Measurements from ENCODE around the gene ZNF771.

DNA sequence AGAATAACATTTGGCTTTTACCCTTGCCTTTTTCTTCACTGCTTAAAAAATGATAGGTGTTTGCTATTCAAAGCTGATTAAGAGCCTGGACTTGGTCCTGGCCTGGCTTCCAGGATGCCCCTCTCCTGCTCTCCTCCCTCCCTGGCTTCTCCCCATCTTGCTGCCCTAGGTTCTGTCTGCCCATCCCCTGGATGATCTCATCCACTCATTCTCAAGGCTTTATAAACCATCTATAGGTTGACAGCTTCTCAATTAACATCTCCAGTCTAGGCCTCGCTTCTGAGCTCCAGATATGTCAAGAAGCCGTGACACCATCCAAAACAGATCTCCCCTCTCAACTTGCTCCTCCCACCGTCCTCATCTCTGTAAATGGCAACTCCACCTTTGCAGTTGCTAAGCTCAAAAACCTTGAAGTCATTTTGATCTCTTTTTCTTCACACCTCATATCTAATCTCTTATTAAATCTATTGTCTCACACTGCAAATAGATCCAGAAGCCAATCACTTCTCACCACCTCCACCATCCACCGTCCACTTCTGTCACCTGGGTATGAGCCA, 8.7 kb downstream of the ZNF771 start:
- TF ChIP-seq, protein P1, sequence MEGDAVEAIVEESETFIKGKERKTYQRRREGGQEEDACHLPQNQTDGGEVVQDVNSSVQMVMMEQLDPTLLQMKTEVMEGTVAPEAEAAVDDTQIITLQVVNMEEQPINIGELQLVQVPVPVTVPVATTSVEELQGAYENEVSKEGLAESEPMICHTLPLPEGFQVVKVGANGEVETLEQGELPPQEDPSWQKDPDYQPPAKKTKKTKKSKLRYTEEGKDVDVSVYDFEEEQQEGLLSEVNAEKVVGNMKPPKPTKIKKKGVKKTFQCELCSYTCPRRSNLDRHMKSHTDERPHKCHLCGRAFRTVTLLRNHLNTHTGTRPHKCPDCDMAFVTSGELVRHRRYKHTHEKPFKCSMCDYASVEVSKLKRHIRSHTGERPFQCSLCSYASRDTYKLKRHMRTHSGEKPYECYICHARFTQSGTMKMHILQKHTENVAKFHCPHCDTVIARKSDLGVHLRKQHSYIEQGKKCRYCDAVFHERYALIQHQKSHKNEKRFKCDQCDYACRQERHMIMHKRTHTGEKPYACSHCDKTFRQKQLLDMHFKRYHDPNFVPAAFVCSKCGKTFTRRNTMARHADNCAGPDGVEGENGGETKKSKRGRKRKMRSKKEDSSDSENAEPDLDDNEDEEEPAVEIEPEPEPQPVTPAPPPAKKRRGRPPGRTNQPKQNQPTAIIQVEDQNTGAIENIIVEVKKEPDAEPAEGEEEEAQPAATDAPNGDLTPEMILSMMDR (IDR thresholded peaks at IDR 0.05): no peak
- TF ChIP-seq JUNB (IDR thresholded peaks at IDR 0.05) (no peak), ZFP36 (IDR thresholded peaks at IDR 0.05; ENCODE audit: borderline replicate concordance, partially characterized antibody) (no peak), EP300 (IDR thresholded peaks at IDR 0.05) (no peak), RAD21 (conservative IDR thresholded peaks at IDR 0.05 in 1 of 2, IDR thresholded peaks at IDR 0.05 in 1 of 2) (no peak), MAFK (IDR thresholded peaks at IDR 0.05; ENCODE audit: partially characterized antibody) (no peak)
- TF ChIP-seq, protein P2, sequence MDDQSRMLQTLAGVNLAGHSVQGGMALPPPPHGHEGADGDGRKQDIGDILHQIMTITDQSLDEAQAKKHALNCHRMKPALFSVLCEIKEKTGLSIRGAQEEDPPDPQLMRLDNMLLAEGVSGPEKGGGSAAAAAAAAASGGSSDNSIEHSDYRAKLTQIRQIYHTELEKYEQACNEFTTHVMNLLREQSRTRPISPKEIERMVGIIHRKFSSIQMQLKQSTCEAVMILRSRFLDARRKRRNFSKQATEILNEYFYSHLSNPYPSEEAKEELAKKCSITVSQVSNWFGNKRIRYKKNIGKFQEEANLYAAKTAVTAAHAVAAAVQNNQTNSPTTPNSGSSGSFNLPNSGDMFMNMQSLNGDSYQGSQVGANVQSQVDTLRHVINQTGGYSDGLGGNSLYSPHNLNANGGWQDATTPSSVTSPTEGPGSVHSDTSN (IDR thresholded peaks at IDR 0.05): no peak
- TF ChIP-seq, protein P3, sequence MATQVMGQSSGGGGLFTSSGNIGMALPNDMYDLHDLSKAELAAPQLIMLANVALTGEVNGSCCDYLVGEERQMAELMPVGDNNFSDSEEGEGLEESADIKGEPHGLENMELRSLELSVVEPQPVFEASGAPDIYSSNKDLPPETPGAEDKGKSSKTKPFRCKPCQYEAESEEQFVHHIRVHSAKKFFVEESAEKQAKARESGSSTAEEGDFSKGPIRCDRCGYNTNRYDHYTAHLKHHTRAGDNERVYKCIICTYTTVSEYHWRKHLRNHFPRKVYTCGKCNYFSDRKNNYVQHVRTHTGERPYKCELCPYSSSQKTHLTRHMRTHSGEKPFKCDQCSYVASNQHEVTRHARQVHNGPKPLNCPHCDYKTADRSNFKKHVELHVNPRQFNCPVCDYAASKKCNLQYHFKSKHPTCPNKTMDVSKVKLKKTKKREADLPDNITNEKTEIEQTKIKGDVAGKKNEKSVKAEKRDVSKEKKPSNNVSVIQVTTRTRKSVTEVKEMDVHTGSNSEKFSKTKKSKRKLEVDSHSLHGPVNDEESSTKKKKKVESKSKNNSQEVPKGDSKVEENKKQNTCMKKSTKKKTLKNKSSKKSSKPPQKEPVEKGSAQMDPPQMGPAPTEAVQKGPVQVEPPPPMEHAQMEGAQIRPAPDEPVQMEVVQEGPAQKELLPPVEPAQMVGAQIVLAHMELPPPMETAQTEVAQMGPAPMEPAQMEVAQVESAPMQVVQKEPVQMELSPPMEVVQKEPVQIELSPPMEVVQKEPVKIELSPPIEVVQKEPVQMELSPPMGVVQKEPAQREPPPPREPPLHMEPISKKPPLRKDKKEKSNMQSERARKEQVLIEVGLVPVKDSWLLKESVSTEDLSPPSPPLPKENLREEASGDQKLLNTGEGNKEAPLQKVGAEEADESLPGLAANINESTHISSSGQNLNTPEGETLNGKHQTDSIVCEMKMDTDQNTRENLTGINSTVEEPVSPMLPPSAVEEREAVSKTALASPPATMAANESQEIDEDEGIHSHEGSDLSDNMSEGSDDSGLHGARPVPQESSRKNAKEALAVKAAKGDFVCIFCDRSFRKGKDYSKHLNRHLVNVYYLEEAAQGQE (IDR thresholded peaks at IDR 0.05): no peak
